Stimulated activated CD8-positive, alpha-beta memory T cell treated with anti-CD3 and anti-CD28 coated beads, Interleukin-12 subunit alpha, Interleukin-12 subunit beta, amount 100 ng/mL, for 4 hours (primary cell): Measurements from ENCODE around the gene RPS15.

Source experiments
- DNase-seq: peaks from one replicate; pipeline ENCODE4 v3.0.0-alpha.2; 2020; ENCODE audit warnings: low read depth

RPS15 gene

GRCh38 chr19:1453525-1454364 is 15.5 kb downstream of the RPS15 start:
- no peak for DNase-seq

- no peak for DNase-seq
These were observed 16.8 kb downstream of the RPS15 start for GRCh38 chr19:1455002-1455335.

- no peak for DNase-seq
These were observed 17.3 kb downstream of the RPS15 start for GRCh38 chr19:1455336-1456120.

- no peak for DNase-seq
These were observed 18.1 kb downstream of the RPS15 start for GRCh38 chr19:1456121-1456900.

- no peak for DNase-seq
These were observed 19.0 kb downstream of the RPS15 start for GRCh38 chr19:1457031-1457739.

- no peak for DNase-seq
These were observed 19.7 kb downstream of the RPS15 start for GRCh38 chr19:1457892-1458291.

GRCh38 chr19:1459479-1459878 is 21.3 kb downstream of the RPS15 start:
- no peak for DNase-seq

GRCh38 chr19:1460033-1460995 is 22.1 kb downstream of the RPS15 start:
- no peak for DNase-seq

- no peak for DNase-seq
These were observed 23.7 kb downstream of the RPS15 start for GRCh38 chr19:1461862-1462261.

- no peak for DNase-seq
These were observed 27.2 kb downstream of the RPS15 start for GRCh38 chr19:1465191-1466016.

- no peak for DNase-seq
These were observed 27.8 kb downstream of the RPS15 start for GRCh38 chr19:1466018-1466460.

- no peak for DNase-seq
These were observed 28.4 kb downstream of the RPS15 start for GRCh38 chr19:1466461-1467214.

- DNase-seq: no peak
These were observed 29.0 kb downstream of the RPS15 start for GRCh38 chr19:1467215-1467489.

- DNase-seq: no peak
These were observed 29.5 kb downstream of the RPS15 start for GRCh38 chr19:1467490-1468273.

GRCh38 chr19:1468274-1468820 is 30.2 kb downstream of the RPS15 start:
- DNase-seq: no peak

- DNase-seq: no peak
These were observed 30.6 kb downstream of the RPS15 start for GRCh38 chr19:1468821-1469254.

- no peak for DNase-seq
These were observed 31.3 kb downstream of the RPS15 start for GRCh38 chr19:1469255-1470054.

- no peak for DNase-seq
These were observed 31.8 kb downstream of the RPS15 start for GRCh38 chr19:1470055-1470304.
